ENCODE measurements around the gene TAC3.

- no peak for TF ChIP-seq CTCF (IDR thresholded peaks at IDR 0.05; ENCODE audit: insufficient read depth, low read length, poor library complexity, severe bottlenecking)
- no peak for TF ChIP-seq EZH2phosphoT487 (conservative IDR thresholded peaks at IDR 0.05; ENCODE audit: low read length)
Measured at GRCh38 chr12:57051011-57051410, 34.7 kb upstream of the TAC3 start.
